ENCODE data around the gene MYO1C. TPM values are rescaled to one million over a fixed set of nuclear protein-coding genes. Genes with fewer than 3 reads are reported as not detected.
"Not testable (repeated sequence)": the region's sequence is repeated elsewhere in the genome, so short reads cannot be mapped to it uniquely, and the experiment has no call there.

MYO1C gene
- total RNA-seq, 1 donor, result 12.1 TPM

- H3K9me3 ChIP-seq (ENCODE audit: low read depth, low read length), result no peaks in the 10 kb centered on the region
- H3K27me3 ChIP-seq (ENCODE audit: insufficient read depth, low read length), result no peaks in the 10 kb centered on the region
- H3K4me3 ChIP-seq (ENCODE audit: low read length), result no peak overlapping the region
- peaks cover 17% of the 10 kb centered on the region for H3K4me1 ChIP-seq (ENCODE audit: insufficient read depth, low read length)
Measured at GRCh38 chr17:1469231-1469852, 23.1 kb downstream of the MYO1C start.

- no peaks in the 10 kb centered on the region for H3K9me3 ChIP-seq (ENCODE audit: low read depth, low read length)
- no peak overlapping the region for H3K4me3 ChIP-seq (ENCODE audit: low read length)
- no peaks in the 10 kb centered on the region for H3K27me3 ChIP-seq (ENCODE audit: insufficient read depth, low read length)
- peaks cover 25% of the 10 kb centered on the region for H3K4me1 ChIP-seq (ENCODE audit: insufficient read depth, low read length)
Measured at GRCh38 chr17:1467898-1468492, 24.5 kb downstream of the MYO1C start.

GRCh38 chr17:1467258-1467657 is 25.2 kb downstream of the MYO1C start:
- H3K4me1 ChIP-seq (ENCODE audit: insufficient read depth, low read length), result peaks cover 31% of the 10 kb centered on the region
- no peaks in the 10 kb centered on the region for H3K9me3 ChIP-seq (ENCODE audit: low read depth, low read length)
- H3K27me3 ChIP-seq (ENCODE audit: insufficient read depth, low read length), result no peaks in the 10 kb centered on the region
- no peak overlapping the region for H3K4me3 ChIP-seq (ENCODE audit: low read length)

- H3K4me3 ChIP-seq (ENCODE audit: low read length), result no peak overlapping the region
- no peaks in the 10 kb centered on the region for H3K9me3 ChIP-seq (ENCODE audit: low read depth, low read length)
- peaks cover 55% of the 10 kb centered on the region for H3K4me1 ChIP-seq (ENCODE audit: insufficient read depth, low read length)
- no peaks in the 10 kb centered on the region for H3K27me3 ChIP-seq (ENCODE audit: insufficient read depth, low read length)
Measured at GRCh38 chr17:1464186-1464585, 28.3 kb downstream of the MYO1C start.

- Histone ChIP-seq H3K4me3 (ENCODE audit: low read length) (no peak overlapping the region), H3K27me3 (ENCODE audit: insufficient read depth, low read length) (no peaks in the 10 kb centered on the region), H3K9me3 (ENCODE audit: low read depth, low read length) (no peaks in the 10 kb centered on the region), H3K4me1 (ENCODE audit: insufficient read depth, low read length) (peaks cover 44% of the 10 kb centered on the region)
Measured at GRCh38 chr17:1462164-1463112, 30.0 kb downstream of the MYO1C start.

- Histone ChIP-seq H3K4me1 (ENCODE audit: insufficient read depth, low read length) (peaks cover 51% of the 10 kb centered on the region), H3K27me3 (ENCODE audit: insufficient read depth, low read length) (no peaks in the 10 kb centered on the region), H3K4me3 (ENCODE audit: low read length) (no peak overlapping the region), H3K9me3 (ENCODE audit: low read depth, low read length) (no peaks in the 10 kb centered on the region)
Measured at GRCh38 chr17:1461198-1461944, 31.1 kb downstream of the MYO1C start.

GRCh38 chr17:1460233-1460632 is 32.3 kb downstream of the MYO1C start:
- H3K9me3 ChIP-seq (ENCODE audit: low read depth, low read length), result no peaks in the 10 kb centered on the region
- no peaks in the 10 kb centered on the region for H3K27me3 ChIP-seq (ENCODE audit: insufficient read depth, low read length)
- H3K4me1 ChIP-seq (ENCODE audit: insufficient read depth, low read length), result peaks cover 53% of the 10 kb centered on the region
- H3K4me3 ChIP-seq (ENCODE audit: low read length), result no peak overlapping the region

- Histone ChIP-seq H3K4me1 (ENCODE audit: insufficient read depth, low read length) (peaks cover 49% of the 10 kb centered on the region), H3K27me3 (ENCODE audit: insufficient read depth, low read length) (no peaks in the 10 kb centered on the region)
Measured at GRCh38 chr17:1455797-1456599, 36.5 kb downstream of the MYO1C start, which contains the start of gene CRK. Gene CRK (minus strand): TSS chr17:1456232. CDS start chr17:1456117, 115 bp downstream.

GRCh38 chr17:1455291-1455796 is 37.1 kb downstream of the MYO1C start:
- no peaks in the 10 kb centered on the region for H3K27me3 ChIP-seq (ENCODE audit: insufficient read depth, low read length)
- no peaks in the 10 kb centered on the region for H3K9me3 ChIP-seq (ENCODE audit: low read depth, low read length)
- H3K4me3 ChIP-seq (ENCODE audit: low read length), result peak overlapping the region; percentile 93
- H3K4me1 ChIP-seq (ENCODE audit: insufficient read depth, low read length), result peaks cover 42% of the 10 kb centered on the region

More at GRCh38 chr17:1455797-1456599, 36.5 kb downstream of the MYO1C start, which contains the start of gene CRK:
- Histone ChIP-seq H3K9me3 (ENCODE audit: low read depth, low read length) (no peaks in the 10 kb centered on the region), H3K4me3 (ENCODE audit: low read length) (peak within 1 kb of the TSS; percentile 93)

- Histone ChIP-seq H3K9me3 (ENCODE audit: low read depth, low read length) (no peaks in the 10 kb centered on the region), H3K4me1 (ENCODE audit: insufficient read depth, low read length) (peaks cover 40% of the 10 kb centered on the region), H3K27me3 (ENCODE audit: insufficient read depth, low read length) (no peaks in the 10 kb centered on the region), H3K4me3 (ENCODE audit: low read length) (peak overlapping the region; percentile 93)
Measured at GRCh38 chr17:1454541-1454940, 37.9 kb downstream of the MYO1C start.

GRCh38 chr17:1453694-1454093 is 38.8 kb downstream of the MYO1C start:
- H3K27me3 ChIP-seq (ENCODE audit: insufficient read depth, low read length); H3K9me3 ChIP-seq (ENCODE audit: low read depth, low read length); H3K4me3 ChIP-seq (ENCODE audit: low read length): not testable (repeated sequence)
- peaks cover 47% of the 10 kb centered on the region for H3K4me1 ChIP-seq (ENCODE audit: insufficient read depth, low read length)

GRCh38 chr17:1452836-1453235 is 39.6 kb downstream of the MYO1C start:
- peaks cover 56% of the 10 kb centered on the region for H3K4me1 ChIP-seq (ENCODE audit: insufficient read depth, low read length)
- no peaks in the 10 kb centered on the region for H3K27me3 ChIP-seq (ENCODE audit: insufficient read depth, low read length)
- H3K4me3 ChIP-seq (ENCODE audit: low read length), result no peak overlapping the region
- H3K9me3 ChIP-seq (ENCODE audit: low read depth, low read length), result no peaks in the 10 kb centered on the region

GRCh38 chr17:1450261-1450660 is 42.2 kb downstream of the MYO1C start:
- H3K27me3 ChIP-seq (ENCODE audit: insufficient read depth, low read length); H3K4me3 ChIP-seq (ENCODE audit: low read length); H3K9me3 ChIP-seq (ENCODE audit: low read depth, low read length): not testable (repeated sequence)
- H3K4me1 ChIP-seq (ENCODE audit: insufficient read depth, low read length), result peaks cover 58% of the 10 kb centered on the region
